ENCODE results near the gene ARFRP1.

DNA sequence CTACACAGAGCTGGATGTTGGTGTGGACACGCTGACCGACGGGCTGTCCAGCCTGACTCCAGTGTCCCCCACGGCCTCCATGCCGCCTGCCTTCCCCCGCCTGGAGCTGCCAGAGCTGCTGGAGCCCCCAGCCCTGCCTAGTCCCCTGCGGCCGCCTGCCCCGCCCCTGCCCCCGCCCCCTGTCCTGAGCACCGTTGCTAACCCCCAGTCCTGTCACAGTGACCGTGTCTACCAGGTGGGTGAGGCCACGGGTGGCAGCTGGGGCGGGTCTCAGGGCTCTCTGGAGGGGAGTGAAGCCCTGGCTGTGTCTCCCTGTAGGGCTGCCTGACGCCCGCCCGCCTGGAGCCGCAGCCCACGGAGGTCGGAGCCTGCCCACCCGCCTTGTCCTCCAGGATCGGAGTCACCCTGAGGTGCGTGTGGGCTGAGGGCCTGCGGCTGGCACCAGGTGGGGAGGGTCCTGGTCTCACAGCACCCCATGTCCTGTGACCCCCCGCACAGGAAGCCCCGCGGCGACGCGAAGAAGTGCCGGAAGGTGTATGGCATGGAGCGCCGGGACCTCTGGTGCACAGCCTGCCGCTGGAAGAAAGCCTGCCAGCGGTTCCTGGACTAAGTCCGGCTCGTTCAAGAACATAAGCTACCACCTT is 34.7 kb upstream of the ARFRP1 start:
- TF ChIP-seq CTCF (IDR thresholded peaks at IDR 0.05; ENCODE audit: insufficient read depth, low read length, poor library complexity, severe bottlenecking) = no peak
- no peak for TF ChIP-seq EZH2phosphoT487 (conservative IDR thresholded peaks at IDR 0.05; ENCODE audit: low read length)
